ENCODE data around the gene SPSB1.

The SPSB1 gene

DNA sequence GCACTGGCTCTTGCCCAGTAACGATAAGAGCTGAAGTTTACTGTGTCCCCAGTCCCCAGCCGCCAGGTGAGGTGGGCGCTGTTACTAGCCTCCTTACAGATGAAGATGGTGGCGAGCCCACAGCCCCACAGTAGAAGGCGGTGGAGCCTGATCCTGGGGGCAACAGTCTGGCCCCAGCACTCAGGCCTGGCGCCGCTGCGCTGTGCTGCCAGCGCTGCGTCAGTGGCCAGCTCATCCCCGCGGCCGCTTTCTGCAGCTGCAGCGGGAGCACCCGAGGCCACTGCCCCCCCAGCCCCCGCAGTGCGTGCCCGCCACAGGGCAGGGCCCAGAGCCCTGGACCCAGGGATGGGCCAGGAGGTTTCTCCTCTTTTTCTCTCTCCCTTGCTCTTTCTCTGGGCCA lies 44.8 kb upstream of the SPSB1 start:
- TF ChIP-seq CSDC2 (CRISPR knock-in tag; IDR thresholded peaks at IDR 0.05) = no peak
- no peak for TF ChIP-seq RARB (CRISPR knock-in tag; IDR thresholded peaks at IDR 0.05)
- no peak for TF ChIP-seq ZFP3 (CRISPR knock-in tag; IDR thresholded peaks at IDR 0.05)
- TF ChIP-seq, protein P1, sequence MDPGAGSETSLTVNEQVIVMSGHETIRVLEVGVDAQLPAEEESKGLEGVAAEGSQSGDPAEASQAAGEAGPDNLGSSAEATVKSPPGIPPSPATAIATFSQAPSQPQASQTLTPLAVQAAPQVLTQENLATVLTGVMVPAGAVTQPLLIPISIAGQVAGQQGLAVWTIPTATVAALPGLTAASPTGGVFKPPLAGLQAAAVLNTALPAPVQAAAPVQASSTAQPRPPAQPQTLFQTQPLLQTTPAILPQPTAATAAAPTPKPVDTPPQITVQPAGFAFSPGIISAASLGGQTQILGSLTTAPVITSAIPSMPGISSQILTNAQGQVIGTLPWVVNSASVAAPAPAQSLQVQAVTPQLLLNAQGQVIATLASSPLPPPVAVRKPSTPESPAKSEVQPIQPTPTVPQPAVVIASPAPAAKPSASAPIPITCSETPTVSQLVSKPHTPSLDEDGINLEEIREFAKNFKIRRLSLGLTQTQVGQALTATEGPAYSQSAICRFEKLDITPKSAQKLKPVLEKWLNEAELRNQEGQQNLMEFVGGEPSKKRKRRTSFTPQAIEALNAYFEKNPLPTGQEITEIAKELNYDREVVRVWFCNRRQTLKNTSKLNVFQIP (CRISPR knock-in tag; IDR thresholded peaks at IDR 0.05; ENCODE audit: borderline replicate concordance, low read depth) = no peak
- no peak for TF ChIP-seq OSR1 (CRISPR knock-in tag; IDR thresholded peaks at IDR 0.05)
- no peak for TF ChIP-seq TCF4 (CRISPR knock-in tag; IDR thresholded peaks at IDR 0.05; ENCODE audit: borderline replicate concordance)
- TF ChIP-seq TOX (CRISPR knock-in tag; IDR thresholded peaks at IDR 0.05; ENCODE audit: borderline replicate concordance) = no peak
- no peak for TF ChIP-seq ESRRG (CRISPR knock-in tag; IDR thresholded peaks at IDR 0.05)
- no peak for TF ChIP-seq GLIS3 (CRISPR knock-in tag; IDR thresholded peaks at IDR 0.05)
- TF ChIP-seq, protein P2, sequence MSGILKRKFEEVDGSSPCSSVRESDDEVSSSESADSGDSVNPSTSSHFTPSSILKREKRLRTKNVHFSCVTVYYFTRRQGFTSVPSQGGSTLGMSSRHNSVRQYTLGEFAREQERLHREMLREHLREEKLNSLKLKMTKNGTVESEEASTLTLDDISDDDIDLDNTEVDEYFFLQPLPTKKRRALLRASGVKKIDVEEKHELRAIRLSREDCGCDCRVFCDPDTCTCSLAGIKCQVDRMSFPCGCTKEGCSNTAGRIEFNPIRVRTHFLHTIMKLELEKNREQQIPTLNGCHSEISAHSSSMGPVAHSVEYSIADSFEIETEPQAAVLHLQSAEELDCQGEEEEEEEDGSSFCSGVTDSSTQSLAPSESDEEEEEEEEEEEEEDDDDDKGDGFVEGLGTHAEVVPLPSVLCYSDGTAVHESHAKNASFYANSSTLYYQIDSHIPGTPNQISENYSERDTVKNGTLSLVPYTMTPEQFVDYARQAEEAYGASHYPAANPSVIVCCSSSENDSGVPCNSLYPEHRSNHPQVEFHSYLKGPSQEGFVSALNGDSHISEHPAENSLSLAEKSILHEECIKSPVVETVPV (CRISPR knock-in tag; IDR thresholded peaks at IDR 0.05) = no peak
- TF ChIP-seq BACH2 (CRISPR knock-in tag; IDR thresholded peaks at IDR 0.05; ENCODE audit: borderline replicate concordance) = no peak
- TF ChIP-seq PPARA (CRISPR knock-in tag; IDR thresholded peaks at IDR 0.05; ENCODE audit: borderline replicate concordance) = no peak
- no peak for TF ChIP-seq ZFP30 (CRISPR knock-in tag; IDR thresholded peaks at IDR 0.05)
- no peak for TF ChIP-seq ZC3H10 (CRISPR knock-in tag; IDR thresholded peaks at IDR 0.05)
- TF ChIP-seq, protein P3, sequence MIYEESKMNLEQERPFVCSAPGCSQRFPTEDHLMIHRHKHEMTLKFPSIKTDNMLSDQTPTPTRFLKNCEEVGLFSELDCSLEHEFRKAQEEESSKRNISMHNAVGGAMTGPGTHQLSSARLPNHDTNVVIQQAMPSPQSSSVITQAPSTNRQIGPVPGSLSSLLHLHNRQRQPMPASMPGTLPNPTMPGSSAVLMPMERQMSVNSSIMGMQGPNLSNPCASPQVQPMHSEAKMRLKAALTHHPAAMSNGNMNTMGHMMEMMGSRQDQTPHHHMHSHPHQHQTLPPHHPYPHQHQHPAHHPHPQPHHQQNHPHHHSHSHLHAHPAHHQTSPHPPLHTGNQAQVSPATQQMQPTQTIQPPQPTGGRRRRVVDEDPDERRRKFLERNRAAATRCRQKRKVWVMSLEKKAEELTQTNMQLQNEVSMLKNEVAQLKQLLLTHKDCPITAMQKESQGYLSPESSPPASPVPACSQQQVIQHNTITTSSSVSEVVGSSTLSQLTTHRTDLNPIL (CRISPR knock-in tag; IDR thresholded peaks at IDR 0.05; ENCODE audit: low read depth) = no peak
- no peak for TF ChIP-seq ZNF8 (CRISPR knock-in tag; IDR thresholded peaks at IDR 0.05)
- no peak for TF ChIP-seq ZNF565 (CRISPR knock-in tag; conservative IDR thresholded peaks at IDR 0.05; ENCODE audit: low read depth)
- ATAC-seq = no peak

DNA sequence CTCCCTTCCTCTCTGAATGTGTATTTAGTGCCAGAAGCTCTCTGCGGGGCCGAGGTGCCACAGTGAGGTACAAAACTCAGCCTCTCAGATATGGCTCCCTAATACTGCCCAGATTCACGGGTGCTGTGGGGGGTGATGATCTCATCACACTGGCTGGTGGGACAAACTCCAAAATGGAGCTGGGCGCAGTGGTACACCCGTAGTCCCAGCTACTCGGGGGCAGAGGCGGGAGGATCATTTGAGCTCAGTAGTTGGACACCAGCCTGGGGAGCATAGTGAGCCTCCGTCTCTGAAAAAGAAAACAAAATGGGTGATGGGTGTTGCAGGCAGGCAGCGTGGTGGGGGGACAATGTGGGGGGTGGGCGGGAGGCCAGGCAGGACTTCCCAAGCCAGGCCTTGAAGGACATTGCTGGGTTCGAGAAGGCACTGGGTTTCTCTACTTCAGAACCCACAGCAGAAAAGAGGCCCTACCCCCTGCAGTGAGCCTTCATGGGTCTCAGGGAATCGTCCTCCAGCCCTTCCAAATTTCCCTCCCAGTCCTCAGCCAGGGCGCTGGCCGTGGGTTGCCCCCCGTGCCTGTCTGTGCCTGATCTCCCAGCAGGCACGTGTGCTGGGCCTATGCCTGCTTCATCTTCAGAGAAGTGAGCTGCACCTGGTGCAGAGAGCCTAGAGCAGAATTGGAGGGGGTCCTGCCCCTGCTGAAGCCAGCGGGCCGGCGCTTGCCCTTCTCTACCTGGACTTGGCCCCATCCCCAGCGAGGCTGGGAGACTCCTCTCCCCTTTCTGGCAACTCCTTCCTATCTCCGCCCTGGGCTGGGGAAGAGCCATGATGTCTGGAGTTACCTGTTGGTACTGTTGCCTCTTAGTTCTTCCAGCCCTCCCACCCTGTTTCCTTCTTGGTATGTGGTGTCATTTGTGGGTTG lies 44.1 kb upstream of the SPSB1 start:
- no peak for ATAC-seq
- TF ChIP-seq ZFP30 (CRISPR knock-in tag; IDR thresholded peaks at IDR 0.05) (no peak), TOX (CRISPR knock-in tag; IDR thresholded peaks at IDR 0.05; ENCODE audit: borderline replicate concordance) (no peak), CSDC2 (CRISPR knock-in tag; IDR thresholded peaks at IDR 0.05) (no peak), BACH2 (CRISPR knock-in tag; IDR thresholded peaks at IDR 0.05; ENCODE audit: borderline replicate concordance) (no peak), ESRRG (CRISPR knock-in tag; IDR thresholded peaks at IDR 0.05) (no peak), GLIS3 (CRISPR knock-in tag; IDR thresholded peaks at IDR 0.05) (no peak)

DNA sequence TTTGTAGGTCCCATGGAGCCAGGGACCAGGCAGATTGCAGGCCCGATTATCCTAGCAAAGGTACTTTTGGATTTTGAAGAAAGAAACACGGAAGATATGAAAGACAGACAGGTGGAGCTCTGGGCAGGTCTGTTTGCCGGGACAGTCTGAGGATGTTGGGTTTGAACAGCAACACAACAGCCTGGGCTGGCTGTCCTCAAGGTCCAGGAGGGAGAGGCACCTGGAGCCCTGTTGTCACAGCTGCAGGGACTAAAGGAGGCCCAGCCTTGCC lies 43.5 kb upstream of the SPSB1 start:
- TF ChIP-seq TCF4 (CRISPR knock-in tag; IDR thresholded peaks at IDR 0.05; ENCODE audit: borderline replicate concordance) (no peak), CSDC2 (CRISPR knock-in tag; IDR thresholded peaks at IDR 0.05) (no peak), ZNF8 (CRISPR knock-in tag; IDR thresholded peaks at IDR 0.05) (no peak), ZFP3 (CRISPR knock-in tag; IDR thresholded peaks at IDR 0.05) (no peak), ZNF70 (CRISPR knock-in tag; IDR thresholded peaks at IDR 0.05) (no peak)
- ATAC-seq = no peak

DNA sequence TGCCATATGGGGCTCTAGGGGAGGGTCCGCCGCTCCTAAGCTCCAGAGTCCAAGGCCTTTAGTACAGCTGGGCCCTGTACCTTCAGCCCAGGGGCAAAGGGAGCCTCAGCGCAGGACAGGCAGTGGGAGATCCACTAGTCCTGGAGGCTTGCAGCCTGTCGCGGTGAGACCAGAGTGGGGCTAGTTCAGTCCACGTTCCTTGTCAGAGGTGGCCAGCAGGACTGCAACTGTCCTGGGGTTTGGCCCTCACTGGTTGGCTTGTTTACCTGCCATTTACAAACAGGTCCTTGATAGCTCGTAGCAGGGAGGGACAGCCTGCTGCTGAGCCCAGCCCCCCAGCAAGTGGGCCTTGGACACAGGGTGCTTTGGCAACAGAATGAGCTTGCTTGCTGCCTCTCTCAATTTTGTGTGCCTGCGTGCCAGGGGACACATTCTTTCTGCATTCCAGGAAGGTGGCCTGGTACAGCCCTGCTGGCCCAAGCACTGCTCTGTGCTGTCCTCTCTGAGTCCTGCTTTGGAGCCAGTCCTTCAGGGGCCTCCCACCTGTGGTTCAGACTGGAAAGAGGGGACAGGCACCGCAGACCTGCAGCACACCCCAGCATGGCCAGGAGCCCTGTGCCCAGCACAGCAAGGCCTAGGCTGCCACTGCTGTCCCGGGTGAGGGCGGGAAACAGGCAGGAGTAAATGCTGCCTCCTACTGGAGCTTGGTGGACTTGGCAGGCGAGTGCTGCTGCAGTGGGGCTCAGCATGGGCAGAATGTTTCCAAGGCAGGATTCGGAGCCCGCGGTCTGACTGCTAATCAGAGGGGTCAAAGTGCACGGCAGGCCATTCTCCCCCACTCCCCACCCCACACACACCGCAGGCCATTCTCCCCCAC lies 42.9 kb upstream of the SPSB1 start:
- TF ChIP-seq ZNF70 (CRISPR knock-in tag; IDR thresholded peaks at IDR 0.05) (no peak), TCF4 (CRISPR knock-in tag; IDR thresholded peaks at IDR 0.05; ENCODE audit: borderline replicate concordance) (no peak), ZNF565 (CRISPR knock-in tag; conservative IDR thresholded peaks at IDR 0.05; ENCODE audit: low read depth) (no peak), ESRRG (CRISPR knock-in tag; IDR thresholded peaks at IDR 0.05) (no peak), GLIS3 (CRISPR knock-in tag; IDR thresholded peaks at IDR 0.05) (no peak), OSR1 (CRISPR knock-in tag; IDR thresholded peaks at IDR 0.05) (no peak), ZFP3 (CRISPR knock-in tag; IDR thresholded peaks at IDR 0.05) (no peak), ZNF8 (CRISPR knock-in tag; IDR thresholded peaks at IDR 0.05) (no peak), TOX (CRISPR knock-in tag; IDR thresholded peaks at IDR 0.05; ENCODE audit: borderline replicate concordance) (no peak), BACH2 (CRISPR knock-in tag; IDR thresholded peaks at IDR 0.05; ENCODE audit: borderline replicate concordance) (no peak), ARNTL (CRISPR knock-in tag; IDR thresholded peaks at IDR 0.05; ENCODE audit: borderline replicate concordance, low read depth) (no peak), CSDC2 (CRISPR knock-in tag; IDR thresholded peaks at IDR 0.05) (no peak)
- TF ChIP-seq, protein P4, sequence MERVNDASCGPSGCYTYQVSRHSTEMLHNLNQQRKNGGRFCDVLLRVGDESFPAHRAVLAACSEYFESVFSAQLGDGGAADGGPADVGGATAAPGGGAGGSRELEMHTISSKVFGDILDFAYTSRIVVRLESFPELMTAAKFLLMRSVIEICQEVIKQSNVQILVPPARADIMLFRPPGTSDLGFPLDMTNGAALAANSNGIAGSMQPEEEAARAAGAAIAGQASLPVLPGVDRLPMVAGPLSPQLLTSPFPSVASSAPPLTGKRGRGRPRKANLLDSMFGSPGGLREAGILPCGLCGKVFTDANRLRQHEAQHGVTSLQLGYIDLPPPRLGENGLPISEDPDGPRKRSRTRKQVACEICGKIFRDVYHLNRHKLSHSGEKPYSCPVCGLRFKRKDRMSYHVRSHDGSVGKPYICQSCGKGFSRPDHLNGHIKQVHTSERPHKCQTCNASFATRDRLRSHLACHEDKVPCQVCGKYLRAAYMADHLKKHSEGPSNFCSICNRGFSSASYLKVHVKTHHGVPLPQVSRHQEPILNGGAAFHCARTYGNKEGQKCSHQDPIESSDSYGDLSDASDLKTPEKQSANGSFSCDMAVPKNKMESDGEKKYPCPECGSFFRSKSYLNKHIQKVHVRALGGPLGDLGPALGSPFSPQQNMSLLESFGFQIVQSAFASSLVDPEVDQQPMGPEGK (CRISPR knock-in tag; IDR thresholded peaks at IDR 0.05; ENCODE audit: borderline replicate concordance) = no peak
- TF ChIP-seq, protein P5, sequence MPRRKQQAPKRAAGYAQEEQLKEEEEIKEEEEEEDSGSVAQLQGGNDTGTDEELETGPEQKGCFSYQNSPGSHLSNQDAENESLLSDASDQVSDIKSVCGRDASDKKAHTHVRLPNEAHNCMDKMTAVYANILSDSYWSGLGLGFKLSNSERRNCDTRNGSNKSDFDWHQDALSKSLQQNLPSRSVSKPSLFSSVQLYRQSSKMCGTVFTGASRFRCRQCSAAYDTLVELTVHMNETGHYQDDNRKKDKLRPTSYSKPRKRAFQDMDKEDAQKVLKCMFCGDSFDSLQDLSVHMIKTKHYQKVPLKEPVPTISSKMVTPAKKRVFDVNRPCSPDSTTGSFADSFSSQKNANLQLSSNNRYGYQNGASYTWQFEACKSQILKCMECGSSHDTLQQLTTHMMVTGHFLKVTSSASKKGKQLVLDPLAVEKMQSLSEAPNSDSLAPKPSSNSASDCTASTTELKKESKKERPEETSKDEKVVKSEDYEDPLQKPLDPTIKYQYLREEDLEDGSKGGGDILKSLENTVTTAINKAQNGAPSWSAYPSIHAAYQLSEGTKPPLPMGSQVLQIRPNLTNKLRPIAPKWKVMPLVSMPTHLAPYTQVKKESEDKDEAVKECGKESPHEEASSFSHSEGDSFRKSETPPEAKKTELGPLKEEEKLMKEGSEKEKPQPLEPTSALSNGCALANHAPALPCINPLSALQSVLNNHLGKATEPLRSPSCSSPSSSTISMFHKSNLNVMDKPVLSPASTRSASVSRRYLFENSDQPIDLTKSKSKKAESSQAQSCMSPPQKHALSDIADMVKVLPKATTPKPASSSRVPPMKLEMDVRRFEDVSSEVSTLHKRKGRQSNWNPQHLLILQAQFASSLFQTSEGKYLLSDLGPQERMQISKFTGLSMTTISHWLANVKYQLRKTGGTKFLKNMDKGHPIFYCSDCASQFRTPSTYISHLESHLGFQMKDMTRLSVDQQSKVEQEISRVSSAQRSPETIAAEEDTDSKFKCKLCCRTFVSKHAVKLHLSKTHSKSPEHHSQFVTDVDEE (CRISPR knock-in tag; IDR thresholded peaks at IDR 0.05) = no peak
- TF ChIP-seq, protein P3 (CRISPR knock-in tag; IDR thresholded peaks at IDR 0.05; ENCODE audit: low read depth) = no peak
- peak; percentile 83 for ATAC-seq
